HUES6 (cell line): Measurements from ENCODE around the gene ST8SIA6.

Experiments used
- H3K27ac ChIP-seq: 2 replicates; pipeline ENCODE4 v1.7.0; 2013; ENCODE audit warnings: low read depth, mild to moderate bottlenecking, low read length, inconsistent platforms
- H3K27me3 ChIP-seq: 2 replicates; pipeline ENCODE4 v1.6.1; 2013; ENCODE audit warnings: low read length; ENCODE audit not compliant: control insufficient read depth, insufficient read depth
- H3K36me3 ChIP-seq: 2 replicates; pipeline ENCODE4 v1.6.1; 2013; ENCODE audit warnings: low read length; ENCODE audit not compliant: control insufficient read depth, insufficient read depth
- H3K4me1 ChIP-seq: 2 replicates; pipeline ENCODE4 v1.6.1; 2013; ENCODE audit warnings: low read length; ENCODE audit not compliant: control insufficient read depth, insufficient read depth
- H3K4me3 ChIP-seq: 2 replicates; pipeline ENCODE4 v1.5.1; 2013; ENCODE audit warnings: low read depth, low read length
- H3K9ac ChIP-seq: one replicate; pipeline ENCODE4 v1.6.1; 2013; ENCODE audit warnings: mild to moderate bottlenecking, low read length
- H3K9me3 ChIP-seq: 2 replicates; pipeline ENCODE4 v1.6.1; 2013; ENCODE audit warnings: low read depth, low read length; ENCODE audit not compliant: control insufficient read depth, insufficient read depth

ST8SIA6 gene

DNA sequence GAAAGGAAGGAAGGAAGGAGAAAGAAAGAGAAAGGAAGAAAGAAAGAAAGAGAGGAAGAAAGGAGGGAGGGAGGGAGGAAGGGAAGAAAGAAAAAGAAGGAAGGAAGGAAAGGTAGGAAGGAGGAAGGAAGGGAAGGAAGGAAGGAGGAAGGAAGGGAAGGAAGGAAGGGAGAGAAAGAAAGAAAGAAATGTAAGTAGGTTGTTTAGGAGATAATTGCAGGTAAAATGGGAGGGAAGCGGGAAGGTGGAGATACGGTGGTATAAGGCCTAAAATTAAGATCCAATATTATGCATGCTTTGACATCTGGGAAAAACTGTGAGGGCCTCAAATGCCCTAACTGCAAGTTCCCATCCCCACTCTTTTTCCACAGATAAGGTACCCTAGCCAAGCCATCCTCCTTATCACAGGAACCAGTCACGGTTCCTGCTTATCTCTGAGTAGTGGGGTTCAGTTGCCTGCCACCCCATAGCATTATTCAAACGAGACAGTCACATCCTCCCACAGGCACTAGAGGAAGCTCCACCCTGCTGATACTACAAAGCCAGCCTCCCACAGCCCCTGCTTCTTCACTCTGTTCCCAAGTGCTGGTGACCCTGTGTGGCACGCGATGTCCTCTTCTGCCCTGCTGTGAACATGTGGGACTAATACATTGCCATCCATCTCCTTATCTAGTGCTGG, 28.7 kb downstream of the ST8SIA6 start:
- Histone ChIP-seq H3K4me3 (no peak overlapping the region), H3K36me3 (no peaks in the 10 kb centered on the region), H3K27ac (no peak overlapping the region), H3K27me3 (no peaks in the 10 kb centered on the region), H3K9me3 (no peaks in the 10 kb centered on the region), H3K4me1 (peaks cover 4% of the 10 kb centered on the region; the same call in 1 of the 2 replicates), H3K9ac (no peak overlapping the region)

DNA sequence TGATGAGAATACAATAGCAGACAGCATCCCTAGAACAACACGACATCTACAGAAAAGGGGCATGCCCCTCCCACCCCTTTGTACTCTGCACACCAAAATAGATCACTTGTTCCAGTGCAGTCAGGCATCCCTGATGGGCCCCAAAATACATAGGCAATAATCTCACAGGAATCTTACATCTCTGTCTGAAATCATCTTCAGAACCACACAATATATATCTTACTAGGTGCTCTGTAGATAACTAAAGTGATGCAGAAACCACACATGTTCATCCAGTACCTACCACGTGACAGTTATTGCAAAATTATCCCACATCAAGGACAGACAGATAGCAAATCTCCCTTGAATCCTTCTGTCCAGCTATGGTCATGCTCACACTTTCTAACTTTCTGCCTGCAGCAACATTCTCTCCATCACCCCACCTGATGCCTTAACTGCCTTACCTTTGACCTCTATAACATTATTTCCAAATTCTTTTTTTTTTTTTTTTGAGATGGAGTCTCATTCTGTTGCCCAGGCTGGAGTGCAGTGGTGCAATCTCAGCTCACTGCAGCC, 30.7 kb downstream of the ST8SIA6 start:
- no peaks in the 10 kb centered on the region for H3K36me3 ChIP-seq

DNA sequence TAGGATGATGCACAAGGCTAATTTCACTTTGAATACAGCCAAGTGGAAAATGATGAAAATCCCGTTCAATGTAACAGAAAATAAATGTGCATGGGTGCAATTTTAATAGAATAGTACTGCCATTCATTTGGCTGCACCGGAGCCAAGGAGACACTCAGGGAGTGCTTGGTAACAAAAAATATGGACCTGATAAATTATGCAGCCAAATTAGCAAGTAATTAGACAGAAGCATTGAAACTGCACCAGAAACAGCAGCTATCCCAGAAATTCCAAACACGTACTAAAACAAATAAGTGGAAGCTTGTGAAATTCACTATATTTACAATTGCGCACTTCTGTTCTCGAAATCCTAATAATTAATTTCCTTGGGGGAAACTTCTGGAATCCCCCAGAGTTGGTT, 31.5 kb downstream of the ST8SIA6 start:
- H3K4me3 ChIP-seq, result no peak overlapping the region
- H3K4me1 ChIP-seq, result no peaks in the 10 kb centered on the region
- H3K27ac ChIP-seq, result no peak overlapping the region
- no peaks in the 10 kb centered on the region for H3K27me3 ChIP-seq
- H3K9me3 ChIP-seq, result no peaks in the 10 kb centered on the region
- no peaks in the 10 kb centered on the region for H3K36me3 ChIP-seq
- H3K9ac ChIP-seq, result no peak overlapping the region

More for the DNA sequence above, 30.7 kb downstream of the ST8SIA6 start:
- Histone ChIP-seq H3K9ac (no peak overlapping the region), H3K9me3 (no peaks in the 10 kb centered on the region), H3K4me1 (peaks cover 3% of the 10 kb centered on the region; the same call in 1 of the 2 replicates), H3K27me3 (no peaks in the 10 kb centered on the region), H3K27ac (no peak overlapping the region), H3K4me3 (no peak overlapping the region)

DNA sequence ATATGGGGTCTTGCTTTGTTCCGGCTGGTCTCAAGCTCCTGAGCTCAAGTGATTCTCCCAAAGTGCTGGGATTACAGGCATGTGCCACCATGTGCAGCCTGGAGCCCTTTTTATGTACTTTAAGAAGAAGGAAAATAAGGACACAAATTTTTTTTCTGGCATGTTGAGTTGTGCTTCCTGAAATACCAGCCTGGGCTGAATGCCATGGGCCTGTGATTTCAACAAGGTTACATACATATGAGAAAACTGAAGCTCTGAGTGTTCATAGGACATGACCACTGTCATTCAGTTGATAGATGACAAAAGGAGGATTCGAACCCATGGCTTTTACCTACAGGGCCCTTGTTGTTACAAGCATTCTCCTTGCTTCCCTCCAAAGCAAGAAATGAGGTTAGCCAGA, 36.1 kb downstream of the ST8SIA6 start:
- Histone ChIP-seq H3K9ac (no peak overlapping the region), H3K4me3 (no peak overlapping the region), H3K4me1 (peaks cover 4% of the 10 kb centered on the region; the same call in 1 of the 2 replicates), H3K27ac (no peak overlapping the region), H3K36me3 (no peaks in the 10 kb centered on the region), H3K9me3 (peaks cover 9% of the 10 kb centered on the region; the same call in 1 of the 2 replicates), H3K27me3 (no peaks in the 10 kb centered on the region)

DNA sequence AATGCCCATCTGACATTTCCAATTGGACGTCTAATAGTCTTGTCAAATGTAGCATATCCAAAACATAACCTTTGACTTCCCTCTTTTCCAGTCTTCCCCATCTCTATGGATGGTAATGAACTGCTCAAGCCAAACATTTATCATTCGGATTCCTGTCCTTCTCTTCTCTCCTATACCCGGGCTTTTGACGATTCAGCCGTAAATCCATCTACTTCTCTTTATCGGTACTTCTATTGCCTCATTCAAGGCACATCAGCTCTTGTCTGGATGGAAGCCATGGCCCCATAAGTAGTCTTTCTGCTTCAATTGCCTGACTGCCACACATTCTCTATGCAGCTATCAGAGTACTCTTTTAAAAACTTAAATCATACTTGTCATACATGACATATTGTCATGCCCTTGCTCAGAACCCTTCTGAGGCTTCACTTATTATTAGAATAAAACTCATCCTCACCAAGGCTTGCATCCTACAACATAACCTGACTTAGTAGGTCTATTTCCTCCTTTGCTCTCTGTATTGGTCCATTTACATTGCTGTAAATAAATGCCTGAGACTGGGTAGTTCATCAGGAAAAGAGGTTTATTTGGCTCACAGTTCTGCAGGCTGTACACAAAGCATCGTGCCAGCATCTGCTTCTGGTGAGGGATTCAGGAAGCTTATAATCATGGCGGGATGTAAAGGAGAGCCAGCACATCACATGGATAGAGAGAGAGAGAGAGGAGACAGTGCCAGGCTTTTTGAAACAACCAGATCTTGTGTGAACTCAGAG, 37.8 kb downstream of the ST8SIA6 start:
- Histone ChIP-seq H3K27ac (no peak overlapping the region), H3K4me1 (peaks cover 4% of the 10 kb centered on the region; the same call in 1 of the 2 replicates), H3K9me3 (peaks cover 9% of the 10 kb centered on the region; the same call in 1 of the 2 replicates), H3K4me3 (no peak overlapping the region), H3K36me3 (no peaks in the 10 kb centered on the region), H3K9ac (no peak overlapping the region), H3K27me3 (no peaks in the 10 kb centered on the region)

DNA sequence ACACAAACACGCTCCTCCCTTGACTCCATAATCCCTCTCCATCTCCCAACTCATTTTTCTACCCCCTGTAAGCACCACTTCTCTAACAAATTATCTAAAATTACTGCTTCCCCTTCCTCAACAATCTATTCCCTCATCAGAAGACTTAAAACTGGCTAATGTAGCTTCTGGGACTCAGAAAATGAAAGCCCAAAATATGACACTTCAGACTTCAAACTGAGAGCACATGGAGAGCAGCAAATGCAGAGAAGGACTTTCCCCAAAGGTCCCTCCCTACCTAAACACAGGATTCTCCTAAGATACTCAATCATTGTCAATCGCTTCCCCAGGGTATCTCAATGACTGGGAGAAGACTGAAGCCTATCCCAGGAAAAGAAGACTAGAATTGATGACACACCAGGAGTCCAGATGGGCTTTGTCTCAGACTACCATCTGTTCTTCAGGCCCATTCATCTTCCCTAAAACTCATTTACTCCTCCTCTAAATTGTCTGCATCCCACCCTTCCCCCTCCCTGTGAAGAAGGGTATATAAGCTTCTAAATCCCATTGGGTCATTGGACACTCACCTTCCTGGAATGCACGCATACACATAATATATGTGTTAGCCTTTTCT, 39.2 kb downstream of the ST8SIA6 start:
- peaks cover 9% of the 10 kb centered on the region; the same call in 1 of the 2 replicates for H3K9me3 ChIP-seq
- no peaks in the 10 kb centered on the region for H3K36me3 ChIP-seq
- no peak overlapping the region for H3K9ac ChIP-seq
- no peaks in the 10 kb centered on the region for H3K27me3 ChIP-seq
- H3K4me1 ChIP-seq, result peaks cover 4% of the 10 kb centered on the region; the same call in 1 of the 2 replicates
- H3K4me3 ChIP-seq, result no peak overlapping the region
- no peak overlapping the region for H3K27ac ChIP-seq

DNA sequence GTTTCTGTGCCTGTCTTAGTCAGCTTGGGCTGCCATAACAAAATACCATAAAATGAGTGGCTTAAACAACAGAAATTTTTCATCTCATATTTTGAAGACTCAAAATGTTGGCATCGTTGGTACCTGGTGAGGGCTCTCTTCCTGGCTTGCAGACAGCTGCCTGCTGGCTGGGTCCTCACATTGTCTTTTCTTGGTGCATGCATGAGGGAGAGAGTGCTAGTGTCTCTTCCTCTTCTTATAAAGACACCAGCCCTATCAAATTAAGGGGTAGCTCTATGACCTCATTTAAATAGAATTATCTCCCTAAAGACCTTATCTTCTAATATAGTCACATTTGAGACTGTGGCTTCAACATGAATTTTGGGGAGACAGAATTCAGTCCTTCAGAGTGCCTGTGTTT, 39.9 kb downstream of the ST8SIA6 start:
- Histone ChIP-seq H3K27ac (no peak overlapping the region), H3K4me1 (peaks cover 4% of the 10 kb centered on the region; the same call in 1 of the 2 replicates), H3K9ac (no peak overlapping the region), H3K4me3 (no peak overlapping the region), H3K27me3 (no peaks in the 10 kb centered on the region), H3K9me3 (peaks cover 9% of the 10 kb centered on the region; the same call in 1 of the 2 replicates), H3K36me3 (no peaks in the 10 kb centered on the region)

DNA sequence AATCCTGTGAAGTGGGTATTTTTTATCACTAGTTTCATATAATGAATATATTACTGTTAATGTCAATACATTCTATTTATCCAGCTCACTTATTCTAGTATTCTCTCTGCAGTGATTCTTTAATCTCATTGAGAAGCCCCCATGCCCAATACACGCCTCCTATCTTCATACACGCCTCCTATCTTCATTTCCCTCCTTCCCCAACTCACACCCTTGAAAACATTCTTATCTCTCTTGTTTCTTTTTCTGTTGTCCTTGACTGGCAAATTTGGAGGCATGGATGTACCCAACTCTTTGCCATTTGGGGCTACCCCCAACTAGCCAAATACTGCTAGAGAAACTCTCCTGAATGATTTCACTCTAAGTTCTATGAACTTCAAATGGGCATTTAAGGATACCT, 40.5 kb downstream of the ST8SIA6 start:
- H3K4me3 ChIP-seq, result no peak overlapping the region
- H3K27me3 ChIP-seq, result no peaks in the 10 kb centered on the region
- H3K36me3 ChIP-seq, result no peaks in the 10 kb centered on the region
- no peak overlapping the region for H3K27ac ChIP-seq
- H3K4me1 ChIP-seq, result peaks cover 4% of the 10 kb centered on the region; the same call in 1 of the 2 replicates
- H3K9me3 ChIP-seq, result peaks cover 9% of the 10 kb centered on the region; the same call in 1 of the 2 replicates
- no peak overlapping the region for H3K9ac ChIP-seq

DNA sequence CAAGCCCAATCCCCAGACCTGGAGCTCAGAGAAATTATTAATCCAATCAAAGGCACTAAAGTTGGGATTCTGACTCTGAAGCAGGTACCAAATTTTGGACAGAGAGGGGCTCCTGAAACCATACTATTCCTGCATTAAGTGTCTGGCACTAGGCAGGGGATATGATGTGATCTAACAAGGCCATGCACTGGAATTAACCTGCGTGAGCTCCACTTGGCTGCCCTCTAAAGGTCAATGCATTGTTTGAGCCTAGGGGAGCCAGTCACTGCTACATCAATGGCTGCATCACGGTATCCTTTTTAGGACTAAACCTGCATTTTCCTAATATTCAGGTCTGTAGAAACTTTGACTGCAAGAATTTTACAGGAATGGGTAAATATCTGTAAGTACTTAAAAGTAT, 42.1 kb downstream of the ST8SIA6 start:
- H3K4me1 ChIP-seq, result peaks cover under 1% of the 10 kb centered on the region; the same call in 1 of the 2 replicates
- no peaks in the 10 kb centered on the region; the same call in 1 of the 2 replicates for H3K36me3 ChIP-seq
- H3K27ac ChIP-seq, result no peak overlapping the region
- H3K9ac ChIP-seq, result no peak overlapping the region
- no peaks in the 10 kb centered on the region for H3K27me3 ChIP-seq
- peaks cover 9% of the 10 kb centered on the region; the same call in 1 of the 2 replicates for H3K9me3 ChIP-seq
- H3K4me3 ChIP-seq, result no peak overlapping the region

DNA sequence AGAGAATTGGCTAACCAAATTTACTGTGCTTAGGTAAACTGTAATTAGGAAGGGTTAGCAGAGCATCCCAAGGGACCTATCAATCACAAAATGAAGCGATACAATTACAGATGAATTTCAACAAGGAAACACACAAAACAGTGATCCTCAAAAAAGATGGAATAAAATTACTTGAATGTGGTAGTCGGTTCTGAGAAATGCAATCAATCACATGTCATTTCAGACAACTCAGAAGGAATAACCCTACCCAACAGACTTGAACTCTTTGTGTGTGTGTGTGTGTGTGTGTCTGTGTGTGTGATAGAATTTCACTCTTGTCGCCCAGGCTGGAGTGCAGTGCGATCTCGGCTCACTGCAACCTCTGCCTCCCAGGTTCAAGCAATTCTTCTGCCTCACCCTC, 43.5 kb downstream of the ST8SIA6 start:
- no peaks in the 10 kb centered on the region for H3K27me3 ChIP-seq
- no peak overlapping the region for H3K27ac ChIP-seq
- peaks cover 11% of the 10 kb centered on the region for H3K4me1 ChIP-seq
- no peaks in the 10 kb centered on the region for H3K9me3 ChIP-seq
- no peak overlapping the region for H3K4me3 ChIP-seq
- no peaks in the 10 kb centered on the region; the same call in 1 of the 2 replicates for H3K36me3 ChIP-seq
- no peak overlapping the region for H3K9ac ChIP-seq
